Stimulated activated naive CD8-positive, alpha-beta T cell treated with anti-CD3 and anti-CD28 coated beads, Interleukin-15, Interleukin-2, amounts not matched to agents 100 U/mL and 50 U/mL, for 24 hours (primary cell): ENCODE measurements around the gene THOP1.

Experiments used
- ATAC-seq: fragments of 150-1000 bp; cut with Tn5 transposase; one replicate; pipeline ENCODE4 v1.10.0; 2021
- DNase-seq: peaks from one replicate; pipeline ENCODE4 v3.0.0; 2021

Gene THOP1

GRCh38 chr19:2854849-2855248 is 69.5 kb downstream of the THOP1 start:
- no peak for ATAC-seq
- no peak for DNase-seq

GRCh38 chr19:2856457-2857050 is 71.3 kb downstream of the THOP1 start:
- DNase-seq (no peak), ATAC-seq (no peak)

GRCh38 chr19:2858864-2859263 is 73.6 kb downstream of the THOP1 start:
- ATAC-seq (no peak), DNase-seq (no peak)

- no peak for DNase-seq
- ATAC-seq = no peak
Measured at GRCh38 chr19:2863816-2864215, 78.5 kb downstream of the THOP1 start.
